Ovary (tissue), 3 donors: ENCODE measurements around the gene MACO1.

Experiments
- CTCF ChIP-seq, 3 donors: fragments of 450-650 bp in 2 of 3; fragments of 200-600 bp in 1 of 3; IDR thresholded peaks; one replicate each; pipeline versions ENCODE4 v1.5.1 to v1.8.0; 2016 to 2022; ENCODE audit warnings: antibody characterized with exemption in 3 of 3, mild to moderate bottlenecking in 1 of 3
- POLR2A ChIP-seq: fragments of 450-650 bp; IDR thresholded peaks from one replicate; pipeline ENCODE4 v1.6.1; 2017; ENCODE audit warnings: antibody characterized with exemption, mild to moderate bottlenecking, moderate library complexity
- donor health status: DM: no; HTN: no; CAD: no.

DNA sequence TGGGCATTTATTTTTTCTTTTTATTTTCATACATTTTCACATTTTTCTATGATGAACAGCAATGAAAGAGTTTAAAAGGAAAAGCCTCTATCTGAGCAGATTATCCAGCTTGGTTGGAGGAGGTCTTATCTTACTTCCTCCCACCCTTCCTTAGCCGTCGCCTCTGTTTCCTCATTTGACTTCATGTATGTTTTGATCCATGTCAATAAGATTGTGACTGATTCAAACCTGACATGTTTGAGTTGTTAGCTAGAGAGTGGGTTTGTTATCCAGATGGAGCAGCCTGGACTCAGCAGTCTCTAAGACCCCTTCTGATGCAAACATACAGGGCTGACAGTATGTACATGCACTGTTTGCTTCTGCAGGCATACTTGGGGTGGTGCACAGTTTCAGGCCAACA is 31.2 kb downstream of the MACO1 start:
- TF ChIP-seq CTCF (IDR thresholded peaks at IDR 0.05) (no peak), POLR2A (no peak)
